Mesodermal cell (in vitro differentiated cells): Measurements from ENCODE around the gene TNS3.

Experiments used
- H3K27ac ChIP-seq: 2 replicates; pipeline ENCODE4 v1.7.0; 2013; ENCODE audit warnings: mild to moderate bottlenecking, low read depth, low read length, moderate library complexity; ENCODE audit not compliant: severe bottlenecking
- H3K36me3 ChIP-seq: 2 replicates; pipeline ENCODE4 v1.7.1; 2013; ENCODE audit warnings: mild to moderate bottlenecking, low read length, moderate library complexity; ENCODE audit not compliant: control insufficient read depth, insufficient read depth
- H3K4me1 ChIP-seq: one replicate; pipeline ENCODE4 v1.7.1; 2013; ENCODE audit warnings: mild to moderate bottlenecking, low read length; ENCODE audit not compliant: insufficient read depth, control insufficient read depth, poor library complexity, severe bottlenecking
- H3K4me3 ChIP-seq: 2 replicates; pipeline ENCODE4 v1.7.0; 2013; ENCODE audit warnings: low read length, control low read depth, mild to moderate bottlenecking; ENCODE audit not compliant: insufficient read depth, poor library complexity, severe bottlenecking; ENCODE audit errors: extremely low read depth
- H3K9me3 ChIP-seq: 2 replicates; pipeline ENCODE4 v1.7.1; 2013; ENCODE audit warnings: mild to moderate bottlenecking, low read length, moderate library complexity; ENCODE audit not compliant: control insufficient read depth
- WGBS, 2 experiments: methylation state at CpG; one replicate each; pipeline ENCODE4 v1.1.5; 2013; ENCODE audit warnings: missing lambda C conversion rate in 2 of 2; ENCODE audit not compliant: insufficient coverage in 2 of 2; 5-methylcytosine and 5-hydroxymethylcytosine counted together

Gene TNS3

GRCh38 chr7:47228386-47229014 lies 353.4 kb downstream of the TNS3 start:
- no peaks in the 10 kb centered on the region for H3K9me3 ChIP-seq
- 85 to 100% methylated on average over 2 to 6 of the region's 11 CpGs for WGBS, 2 experiments
- H3K4me1 ChIP-seq, result peaks cover 3% of the 10 kb centered on the region
- no peaks in the 10 kb centered on the region for H3K36me3 ChIP-seq
- H3K4me3 ChIP-seq, result no peak overlapping the region
- no peak overlapping the region for H3K27ac ChIP-seq

- Histone ChIP-seq H3K36me3 (no peaks in the 10 kb centered on the region), H3K4me1 (peaks cover 3% of the 10 kb centered on the region), H3K9me3 (no peaks in the 10 kb centered on the region), H3K4me3 (no peak overlapping the region), H3K27ac (peak overlapping the region; percentile 64)
- 80 to 85% methylated on average over 5 to 6 of the region's 6 CpGs for WGBS, 2 experiments
These were observed 354.1 kb downstream of the TNS3 start for GRCh38 chr7:47227762-47228177.

- Histone ChIP-seq H3K4me3 (no peak overlapping the region), H3K36me3 (no peaks in the 10 kb centered on the region), H3K9me3 (no peaks in the 10 kb centered on the region), H3K27ac (no peak overlapping the region), H3K4me1 (peaks cover 3% of the 10 kb centered on the region)
- WGBS, 2 experiments, result 89 to 100% methylated on average over 1 to 3 of the region's 5 CpGs
These were observed 355.2 kb downstream of the TNS3 start for GRCh38 chr7:47226696-47227095.

- WGBS, 2 experiments, result 85 to 100% methylated on average over 1 of the region's 3 CpGs
- Histone ChIP-seq H3K4me3 (no peak overlapping the region), H3K9me3 (no peaks in the 10 kb centered on the region), H3K36me3 (no peaks in the 10 kb centered on the region), H3K27ac (no peak overlapping the region), H3K4me1 (peaks cover 3% of the 10 kb centered on the region)
These were observed 356.4 kb downstream of the TNS3 start for GRCh38 chr7:47225387-47226131.
